Progenitor cell of endocrine pancreas (in vitro differentiated cells): ENCODE data around the gene LRRC66. TPM values are rescaled to one million over a fixed set of nuclear protein-coding genes. Genes with fewer than 3 reads are reported as not detected.

ENCODE experiments used
- total RNA-seq: library from RNA; stranded (reverse); gene quantifications from 2 replicates; pipeline ENCODE4 v1.2.1, GENCODE V29; 2021

LRRC66 gene
- total RNA-seq, 1 donor from 2014 or later, result 0.38 TPM

Other genes with a start within 250 kb of the LRRC66 start
- gene DCUN1D4, start 177.2 kb downstream of the LRRC66 start, total RNA-seq, result 69.8 and 82.8 TPM in 2 replicates
- gene SGCB, start 17.9 kb upstream of the LRRC66 start, total RNA-seq, result 29.7 and 30.1 TPM in 2 replicates
- gene SPATA18, start 30.9 kb upstream of the LRRC66 start, total RNA-seq, result 7.4 and 8.5 TPM in 2 replicates